IPS-20b (cell line): ENCODE results near the gene TPGS1.

Experiments used
- H3K27ac ChIP-seq: one replicate; pipeline ENCODE4 v1.5.1; 2013; ENCODE audit warnings: low read length
- H3K27me3 ChIP-seq: 2 replicates; pipeline ENCODE4 v1.6.1; 2013; ENCODE audit warnings: mild to moderate bottlenecking, low read length, inconsistent platforms; ENCODE audit not compliant: insufficient read depth
- H3K36me3 ChIP-seq: 2 replicates; pipeline ENCODE4 v1.6.1; 2013; ENCODE audit warnings: low read depth, mild to moderate bottlenecking, inconsistent platforms, low read length, moderate library complexity; ENCODE audit not compliant: insufficient read depth
- H3K4me1 ChIP-seq: 2 replicates; pipeline ENCODE4 v1.6.1; 2013; ENCODE audit warnings: mild to moderate bottlenecking, control low read depth, inconsistent platforms, low read length, moderate library complexity; ENCODE audit not compliant: insufficient read depth
- H3K4me3 ChIP-seq: 2 replicates; pipeline ENCODE4 v1.5.1; 2013; ENCODE audit warnings: mild to moderate bottlenecking, low read length, inconsistent platforms
- H3K9ac ChIP-seq: 2 replicates; pipeline ENCODE4 v1.6.1; 2013; ENCODE audit warnings: low read depth, mild to moderate bottlenecking, inconsistent platforms, low read length, moderate library complexity
- H3K9me3 ChIP-seq: 2 replicates; pipeline ENCODE4 v1.6.1; 2013; ENCODE audit warnings: mild to moderate bottlenecking, low read depth, low read length, inconsistent platforms; ENCODE audit not compliant: insufficient read depth

The TPGS1 gene

DNA sequence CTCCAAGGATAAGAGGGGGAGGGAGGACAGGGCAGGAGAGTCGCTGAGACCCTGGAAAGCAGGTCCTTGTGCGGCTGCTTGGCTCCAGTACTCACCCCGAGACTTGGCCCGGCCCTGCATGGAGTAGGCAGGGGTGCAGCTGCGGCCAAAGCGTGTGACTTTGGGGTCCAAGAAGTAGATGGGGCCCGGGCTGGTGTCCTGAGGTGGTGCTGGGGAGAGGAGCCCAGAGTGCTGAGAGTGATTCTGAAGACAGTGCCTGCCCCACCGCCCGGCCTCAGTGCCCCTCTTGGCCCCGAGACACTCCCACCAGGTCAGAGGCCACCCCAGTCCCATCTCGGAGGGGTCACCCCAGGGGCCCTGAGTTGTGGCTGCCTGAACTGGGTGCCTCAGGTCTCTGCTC lies 39.7 kb upstream of the TPGS1 start:
- Histone ChIP-seq H3K36me3 (no peaks in the 10 kb centered on the region), H3K4me3 (no peak overlapping the region), H3K27ac (no peak overlapping the region)

DNA sequence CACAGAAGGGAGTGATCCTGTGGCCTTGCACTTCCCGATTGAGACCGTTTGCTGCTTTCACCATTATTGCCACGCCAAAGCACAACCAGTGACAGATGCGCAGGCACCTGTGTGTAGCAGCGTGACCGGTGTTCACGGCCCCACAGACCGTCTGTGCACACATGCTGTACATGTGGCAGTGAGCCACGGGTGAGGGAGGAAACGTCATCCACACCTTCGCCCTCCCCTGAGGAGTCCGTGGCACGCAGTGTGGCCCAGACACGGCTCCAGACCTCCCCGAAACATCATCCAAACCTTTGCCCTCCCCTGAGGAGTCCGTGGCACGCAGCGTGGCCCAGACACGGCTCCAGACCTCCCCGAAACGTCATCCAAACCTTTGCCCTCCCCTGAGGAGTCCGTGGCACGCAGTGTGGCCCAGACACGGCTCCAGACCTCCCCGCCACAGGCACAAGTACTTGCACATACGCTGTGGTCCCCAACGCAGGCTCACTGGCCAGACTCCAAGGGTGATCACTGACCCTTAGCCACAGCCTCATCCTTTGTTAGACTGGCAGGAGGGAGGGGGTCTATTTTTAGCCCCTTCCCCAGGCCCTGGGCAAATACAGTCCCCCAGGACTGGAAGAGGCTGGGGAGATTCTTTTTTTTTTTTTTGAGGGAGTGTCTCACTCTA lies 38.6 kb upstream of the TPGS1 start:
- Histone ChIP-seq H3K4me1 (no peaks in the 10 kb centered on the region), H3K36me3 (no peaks in the 10 kb centered on the region), H3K27ac (no peak overlapping the region), H3K9ac (no peak overlapping the region), H3K9me3 (no peaks in the 10 kb centered on the region), H3K4me3 (no peak overlapping the region), H3K27me3 (no peaks in the 10 kb centered on the region)

More for the DNA sequence above, 39.7 kb upstream of the TPGS1 start:
- H3K9me3 ChIP-seq: no peaks in the 10 kb centered on the region
- peaks cover 3% of the 10 kb centered on the region for H3K27me3 ChIP-seq
- no peaks in the 10 kb centered on the region for H3K4me1 ChIP-seq
- H3K9ac ChIP-seq: no peak overlapping the region

DNA sequence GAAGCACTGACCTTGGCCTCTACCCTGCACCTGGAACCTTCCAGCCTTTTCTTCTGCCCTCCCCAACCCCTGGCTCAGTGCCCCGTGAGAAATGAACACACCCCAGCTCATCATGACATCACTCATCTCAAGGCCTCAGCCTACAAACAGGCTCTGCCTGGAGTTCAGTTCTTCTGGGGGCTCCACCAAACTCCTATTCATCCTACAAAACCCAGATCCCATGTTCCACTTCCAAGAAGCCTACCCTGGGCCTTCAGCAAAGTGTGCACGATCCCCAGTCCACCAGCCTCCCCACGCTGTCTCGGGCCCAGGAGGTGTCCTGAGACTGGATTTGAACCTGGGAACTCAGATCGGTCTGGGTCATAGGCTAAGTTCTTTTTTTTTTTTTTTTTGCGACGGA lies 37.5 kb upstream of the TPGS1 start:
- H3K27me3 ChIP-seq: no peaks in the 10 kb centered on the region
- H3K27ac ChIP-seq: no peak overlapping the region
- no peak overlapping the region for H3K4me3 ChIP-seq
- no peak overlapping the region for H3K9ac ChIP-seq
- no peaks in the 10 kb centered on the region for H3K9me3 ChIP-seq
- no peaks in the 10 kb centered on the region for H3K36me3 ChIP-seq
- H3K4me1 ChIP-seq: no peaks in the 10 kb centered on the region

DNA sequence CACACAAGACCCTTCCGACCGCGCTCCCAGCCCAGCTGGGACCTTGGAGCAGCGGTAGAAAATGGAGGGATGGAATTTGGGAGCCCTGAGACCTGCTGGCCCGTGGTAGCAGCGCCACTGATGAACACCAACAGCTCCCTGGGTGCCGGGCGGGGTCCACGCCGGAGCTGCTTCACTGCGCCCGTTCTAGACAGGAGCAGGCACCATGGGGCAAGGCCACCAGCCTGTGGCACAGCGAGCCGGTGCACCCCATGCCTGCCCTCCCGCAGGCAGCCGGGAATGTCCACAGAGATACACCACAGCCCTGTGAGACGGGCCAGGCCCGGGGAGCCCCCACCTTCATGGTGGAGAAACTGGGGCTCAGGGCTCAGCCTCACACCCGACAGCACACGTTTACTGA lies 36.6 kb upstream of the TPGS1 start:
- no peaks in the 10 kb centered on the region for H3K4me1 ChIP-seq
- no peaks in the 10 kb centered on the region for H3K9me3 ChIP-seq
- H3K36me3 ChIP-seq: no peaks in the 10 kb centered on the region
- no peak overlapping the region for H3K4me3 ChIP-seq
- H3K9ac ChIP-seq: no peak overlapping the region
- H3K27ac ChIP-seq: no peak overlapping the region
- H3K27me3 ChIP-seq: no peaks in the 10 kb centered on the region

DNA sequence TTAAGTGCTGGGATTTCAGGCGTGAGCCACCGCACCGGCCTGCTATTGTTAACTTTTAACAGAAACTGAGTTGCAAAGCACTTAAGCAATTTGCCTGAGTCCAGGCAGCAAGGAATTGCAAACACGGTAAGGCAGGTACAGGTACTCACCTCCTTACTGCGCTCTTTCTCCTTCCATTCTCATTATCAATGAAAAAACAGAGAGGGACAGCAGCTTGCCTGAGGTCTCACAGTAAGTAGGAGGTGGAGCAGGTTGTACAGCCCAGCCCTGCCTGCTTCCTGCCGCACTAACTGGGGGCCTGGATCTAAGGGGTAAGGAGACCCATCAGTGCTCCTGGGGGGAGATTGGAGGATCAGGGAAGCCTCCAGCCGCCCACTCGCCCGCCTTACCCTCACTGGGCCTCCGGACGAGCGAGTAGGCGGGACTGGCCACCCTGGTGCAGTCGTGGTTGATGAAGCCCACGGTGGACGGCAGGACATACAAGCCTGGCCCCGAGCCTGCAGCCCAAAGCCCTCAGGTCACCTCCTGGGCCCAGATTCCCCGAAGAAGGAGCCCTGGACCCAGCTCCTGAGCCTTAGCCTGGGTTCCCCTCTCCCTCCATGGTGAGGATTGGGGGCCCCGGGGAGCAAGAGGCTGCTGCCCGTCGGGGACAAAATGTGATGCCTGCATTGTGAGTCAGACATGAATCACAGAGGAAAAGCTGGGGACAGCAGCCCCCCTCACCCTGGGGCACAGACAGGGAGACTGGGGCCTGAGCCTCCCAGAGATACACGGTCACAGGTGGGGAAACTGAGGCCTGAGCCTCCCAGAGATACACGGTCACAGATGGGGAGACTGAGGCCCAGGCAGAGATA lies 35.1 kb upstream of the TPGS1 start:
- no peaks in the 10 kb centered on the region for H3K36me3 ChIP-seq
- H3K9ac ChIP-seq: no peak overlapping the region
- no peaks in the 10 kb centered on the region for H3K4me1 ChIP-seq
- H3K4me3 ChIP-seq: no peak overlapping the region
- H3K9me3 ChIP-seq: no peaks in the 10 kb centered on the region
- no peaks in the 10 kb centered on the region for H3K27me3 ChIP-seq
- no peak overlapping the region for H3K27ac ChIP-seq

DNA sequence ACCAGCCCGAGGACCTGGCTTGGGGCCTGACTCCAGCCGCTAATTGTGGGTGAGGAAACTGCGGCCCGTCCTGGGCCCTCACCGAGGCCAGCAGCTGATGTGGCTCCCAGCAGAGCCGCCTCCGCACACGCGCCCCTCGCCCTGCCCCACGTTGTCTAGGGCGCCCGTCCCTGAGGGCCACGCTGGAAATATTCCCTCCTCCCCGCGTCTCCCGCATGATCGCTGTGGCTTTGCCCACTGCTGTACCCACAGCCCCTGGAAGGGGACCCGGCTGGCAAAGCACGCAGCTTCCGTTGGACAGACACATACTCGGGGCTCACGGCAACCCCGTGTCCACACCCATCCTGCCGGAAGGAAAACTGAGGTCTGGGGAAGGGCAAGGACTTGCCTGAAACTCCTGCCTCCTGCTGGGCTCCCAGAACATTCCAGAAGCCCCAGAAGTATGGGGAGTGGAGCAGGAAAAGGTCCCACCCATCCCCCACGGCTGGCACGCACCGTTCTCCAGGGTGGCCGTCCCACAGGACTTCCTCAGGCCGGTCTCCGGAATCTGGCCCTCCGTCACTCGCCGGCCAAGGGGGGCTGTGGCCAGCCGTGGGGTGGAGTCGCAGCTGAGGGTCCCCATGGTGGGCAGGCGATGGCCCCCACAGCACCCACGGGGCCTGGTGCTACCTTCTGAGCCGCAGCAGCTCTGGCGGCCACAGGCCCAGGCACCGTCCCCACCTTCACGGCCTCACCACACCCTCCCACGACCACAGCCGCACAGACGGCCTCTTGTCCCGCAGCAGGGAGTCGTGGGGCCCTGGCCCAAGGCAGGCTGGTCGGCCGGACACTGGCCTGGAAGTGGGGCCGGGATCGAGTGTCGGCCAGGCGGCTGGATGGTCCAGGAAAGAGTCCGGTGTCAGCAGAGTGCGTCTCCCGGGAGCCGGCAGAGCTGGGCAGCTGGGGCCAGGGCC lies 32.9 kb upstream of the TPGS1 start:
- H3K36me3 ChIP-seq: no peaks in the 10 kb centered on the region
- H3K27me3 ChIP-seq: no peaks in the 10 kb centered on the region

DNA sequence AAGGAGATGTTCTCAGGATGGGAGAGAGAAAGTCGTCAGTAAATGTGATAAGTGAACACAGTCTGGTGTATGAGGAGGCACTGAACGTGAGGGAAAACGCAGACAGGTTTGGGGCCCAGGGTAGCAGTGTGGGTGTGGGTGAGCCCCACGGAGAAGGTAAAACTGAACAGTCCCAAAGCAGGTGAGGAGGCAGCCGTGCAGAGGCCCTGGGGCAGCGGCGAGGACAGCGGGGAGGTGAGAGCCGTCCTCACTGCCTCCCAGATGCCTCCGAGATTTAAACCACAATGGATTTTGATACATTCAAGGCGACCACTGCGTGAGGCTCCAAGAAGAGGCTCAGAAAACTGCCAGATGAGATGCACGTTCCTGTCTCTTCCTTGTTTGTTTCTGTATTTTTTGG lies 31.9 kb upstream of the TPGS1 start:
- Histone ChIP-seq H3K27ac (no peak overlapping the region), H3K4me1 (no peaks in the 10 kb centered on the region), H3K4me3 (no peak overlapping the region), H3K36me3 (no peaks in the 10 kb centered on the region), H3K9me3 (no peaks in the 10 kb centered on the region), H3K27me3 (no peaks in the 10 kb centered on the region), H3K9ac (no peak overlapping the region)

More for the DNA sequence above, 32.9 kb upstream of the TPGS1 start:
- Histone ChIP-seq H3K27ac (no peak overlapping the region), H3K4me3 (no peak overlapping the region), H3K4me1 (no peaks in the 10 kb centered on the region), H3K9ac (no peak overlapping the region), H3K9me3 (no peaks in the 10 kb centered on the region)

DNA sequence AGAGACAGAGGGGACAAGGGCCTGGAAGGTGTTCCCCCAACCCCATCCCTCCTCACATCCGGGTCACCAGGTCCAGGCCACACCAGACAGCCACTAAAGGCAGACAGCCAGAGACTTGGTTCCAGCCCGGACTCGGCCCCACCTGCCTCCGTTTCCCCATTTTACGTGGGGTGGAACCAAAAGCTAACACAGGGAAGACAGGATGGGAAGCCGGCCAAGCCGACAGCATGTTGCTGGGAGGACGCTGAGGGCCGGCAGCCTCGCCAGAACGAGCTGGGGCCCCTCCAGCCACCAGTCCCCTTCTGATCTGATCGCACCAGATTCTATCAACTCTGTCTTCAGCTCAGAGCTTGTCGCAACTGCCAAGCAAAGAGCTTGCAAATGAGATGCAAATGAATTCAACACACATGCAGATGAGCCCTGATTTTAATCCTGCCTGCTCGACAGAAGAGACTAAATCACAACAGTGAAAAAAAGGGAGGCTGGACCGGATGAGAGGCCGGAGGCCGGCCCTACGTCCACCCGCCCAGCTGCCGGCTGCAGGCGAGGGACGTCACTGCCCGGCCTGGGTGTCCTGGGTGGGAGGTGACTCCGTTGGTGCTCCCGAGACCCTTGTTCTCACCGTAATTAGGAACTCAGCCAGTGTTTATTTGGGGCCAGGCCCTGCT lies 28.9 kb upstream of the TPGS1 start:
- no peaks in the 10 kb centered on the region for H3K9me3 ChIP-seq
- no peak overlapping the region for H3K27ac ChIP-seq
- H3K36me3 ChIP-seq: no peaks in the 10 kb centered on the region

DNA sequence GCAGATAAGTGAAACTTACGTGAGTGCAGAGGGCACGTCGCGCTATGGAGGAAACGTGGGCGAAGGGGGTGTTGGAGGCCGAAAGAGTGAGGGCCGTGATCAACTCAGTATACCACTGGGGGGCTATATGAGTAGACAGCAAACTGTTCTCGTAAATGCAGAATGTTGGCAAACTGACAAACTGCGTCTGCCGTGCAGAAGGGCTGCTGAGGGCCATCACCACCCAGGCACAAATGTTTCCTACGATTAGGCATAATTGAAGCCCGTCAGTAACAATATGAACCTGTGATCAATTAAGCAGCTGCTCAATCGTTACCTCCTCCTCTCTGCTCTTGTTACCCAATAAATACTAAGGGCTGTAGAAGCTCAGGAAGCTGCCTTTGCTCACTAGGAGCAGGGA lies 28.3 kb upstream of the TPGS1 start:
- H3K36me3 ChIP-seq: no peaks in the 10 kb centered on the region
- no peaks in the 10 kb centered on the region for H3K9me3 ChIP-seq
- H3K27ac ChIP-seq: no peak overlapping the region
- H3K9ac ChIP-seq: no peak overlapping the region
- H3K27me3 ChIP-seq: no peaks in the 10 kb centered on the region; the same call in 1 of the 2 replicates
- H3K4me1 ChIP-seq: no peaks in the 10 kb centered on the region
- no peak overlapping the region for H3K4me3 ChIP-seq

More for the DNA sequence above, 28.9 kb upstream of the TPGS1 start:
- Histone ChIP-seq H3K4me1 (no peaks in the 10 kb centered on the region), H3K9ac (no peak overlapping the region), H3K4me3 (no peak overlapping the region), H3K27me3 (no peaks in the 10 kb centered on the region)

DNA sequence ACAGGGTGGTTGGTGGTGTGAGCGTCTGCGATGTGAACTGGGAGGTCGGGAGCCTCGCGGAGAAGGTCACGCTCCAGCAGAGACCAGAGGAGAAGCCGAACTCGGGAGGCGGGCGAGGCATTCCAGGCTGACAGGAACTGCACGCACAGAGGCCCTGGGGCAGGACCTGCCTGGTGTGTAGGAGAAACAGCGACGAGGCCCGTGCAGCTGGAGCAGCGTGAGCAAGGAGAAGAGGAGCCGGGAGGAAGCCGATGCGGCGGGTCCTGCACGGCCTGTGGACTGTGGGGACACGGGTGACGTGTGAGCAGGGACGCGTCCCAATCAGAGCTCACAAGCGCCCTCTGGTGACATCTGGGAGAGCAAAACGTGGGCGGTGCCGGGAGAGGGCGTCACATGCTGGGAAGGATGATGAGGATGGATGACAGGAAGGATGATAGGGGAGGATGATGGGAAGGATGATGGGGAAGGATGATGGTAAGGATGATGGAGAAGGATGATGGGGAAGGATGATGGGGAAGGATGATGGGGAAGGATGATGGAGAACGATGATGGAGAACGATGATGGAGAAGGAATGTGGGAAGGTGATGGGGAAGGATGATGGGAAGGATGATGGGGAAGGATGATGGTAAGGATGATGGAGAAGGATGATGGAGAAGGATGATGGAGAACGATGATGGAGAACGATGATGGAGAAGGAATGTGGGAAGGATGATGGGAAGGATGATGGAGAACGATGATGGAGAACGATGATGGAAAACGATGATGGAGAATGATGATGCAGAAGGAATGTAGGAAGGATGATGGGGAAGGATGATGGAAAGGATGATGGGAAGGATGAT lies 27.1 kb upstream of the TPGS1 start:
- Histone ChIP-seq H3K4me3 (no peak overlapping the region), H3K27ac (no peak overlapping the region), H3K36me3 (no peaks in the 10 kb centered on the region), H3K9ac (no peak overlapping the region), H3K27me3 (peaks cover 4% of the 10 kb centered on the region), H3K4me1 (no peaks in the 10 kb centered on the region), H3K9me3 (no peaks in the 10 kb centered on the region)
